Activated CD4-positive, CD25-positive, alpha-beta regulatory T cell treated with anti-CD3 and anti-CD28 coated beads, Interleukin-2, amount 50 U/mL, for 72 hours (primary cell): ENCODE results near the gene FLCN.

Experiments used
- DNase-seq: peaks from one replicate; pipeline ENCODE4 v3.0.0; 2021

FLCN gene

GRCh38 chr17:17182598-17183136 is 54.3 kb downstream of the FLCN start:
- DNase-seq = no peak

- no peak for DNase-seq
Measured at GRCh38 chr17:17181666-17182597, 55.0 kb downstream of the FLCN start.

GRCh38 chr17:17180741-17181525 is 56.0 kb downstream of the FLCN start:
- DNase-seq = no peak

- no peak for DNase-seq
Measured at GRCh38 chr17:17180141-17180603, 56.8 kb downstream of the FLCN start.

- no peak for DNase-seq
Measured at GRCh38 chr17:17179371-17179827, 57.6 kb downstream of the FLCN start.

GRCh38 chr17:17177176-17177575 is 59.8 kb downstream of the FLCN start:
- DNase-seq = no peak

- no peak for DNase-seq
Measured at GRCh38 chr17:17176341-17176740, 60.6 kb downstream of the FLCN start.

GRCh38 chr17:17175917-17176316 is 61.1 kb downstream of the FLCN start:
- DNase-seq = no peak

GRCh38 chr17:17175340-17175739 is 61.6 kb downstream of the FLCN start:
- no peak for DNase-seq

- DNase-seq = no peak
Measured at GRCh38 chr17:17173921-17174320, 63.0 kb downstream of the FLCN start.

- no peak for DNase-seq
Measured at GRCh38 chr17:17172990-17173389, 64.0 kb downstream of the FLCN start.

GRCh38 chr17:17172001-17172939 is 64.7 kb downstream of the FLCN start:
- DNase-seq = no peak

- no peak for DNase-seq
Measured at GRCh38 chr17:17171186-17171585, 65.8 kb downstream of the FLCN start.

GRCh38 chr17:17170346-17170985 is 66.5 kb downstream of the FLCN start:
- DNase-seq = no peak

- no peak for DNase-seq
Measured at GRCh38 chr17:17169396-17169795, 67.6 kb downstream of the FLCN start.

- no peak for DNase-seq
Measured at GRCh38 chr17:17168401-17168800, 68.6 kb downstream of the FLCN start.

- no peak for DNase-seq
Measured at GRCh38 chr17:17167986-17168385, 69.0 kb downstream of the FLCN start.

- DNase-seq = no peak
Measured at GRCh38 chr17:17167356-17167755, 69.6 kb downstream of the FLCN start.

- no peak for DNase-seq
Measured at GRCh38 chr17:17166446-17166845, 70.5 kb downstream of the FLCN start.

GRCh38 chr17:17165666-17166308 is 71.2 kb downstream of the FLCN start:
- no peak for DNase-seq

GRCh38 chr17:17164676-17165075 is 72.3 kb downstream of the FLCN start:
- DNase-seq = no peak
